Activated CD8-positive, alpha-beta T cell treated with anti-CD3 and anti-CD28 coated beads for 36 hours (primary cell): Measurements from ENCODE around the gene MTA2. TPM values are rescaled to one million over a fixed set of nuclear protein-coding genes. Genes with fewer than 3 reads are reported as not detected.
A peak's percentile ranks its signal among the peaks of the same experiment; 100 is the strongest.
"Not testable (repeated sequence)": the region's sequence is repeated elsewhere in the genome, so short reads cannot be mapped to it uniquely, and the experiment has no call there.

Source experiments
- ATAC-seq: fragments of 200-7000 bp; cut with Tn5 transposase; one replicate; pipeline ENCODE4 v1.10.0; 2021; ENCODE audit warnings: mild to moderate bottlenecking, moderate library complexity
- CTCF ChIA-PET: fragments of 350-600 bp; sonication (Branson Sonifier 250); formaldehyde crosslinking; loops from one replicate; lab custom pipeline; 2021; ENCODE audit warnings: antibody characterized with exemption; lab: Charles Lee
- POLR2A ChIA-PET: fragments of 350-600 bp; sonication (Branson Sonifier 250); formaldehyde crosslinking; loops from one replicate; lab custom pipeline; 2021; ENCODE audit warnings: antibody characterized with exemption; lab: Charles Lee
- DNase-seq: peaks from one replicate; pipeline ENCODE4 v3.0.0-alpha.2; 2020
- H3K27ac Mint-ChIP-seq: one replicate; pipeline ENCODE4 v1.8.0; 2021; ENCODE audit warnings: mild to moderate bottlenecking, mixed read lengths
- H3K27me3 Mint-ChIP-seq: one replicate; pipeline ENCODE4 v1.8.0; 2021; ENCODE audit warnings: mixed read lengths
- H3K36me3 Mint-ChIP-seq: one replicate; pipeline ENCODE4 v1.8.0; 2021; ENCODE audit warnings: low read depth, mixed read lengths
- H3K4me1 Mint-ChIP-seq: one replicate; pipeline ENCODE4 v1.8.0; 2021; ENCODE audit warnings: low read depth, mixed read lengths
- H3K4me3 Mint-ChIP-seq: one replicate; pipeline ENCODE4 v1.8.0; 2021; ENCODE audit warnings: mild to moderate bottlenecking, moderate library complexity, mixed read lengths
- H3K9me3 Mint-ChIP-seq: one replicate; pipeline ENCODE4 v1.8.0; 2021; ENCODE audit warnings: mixed read lengths
- CTCF ChIP-seq: fragments of 200-600 bp; IDR thresholded peaks from one replicate; pipeline ENCODE4 v1.8.0; 2022; ENCODE audit warnings: antibody characterized with exemption, mild to moderate bottlenecking
- intact Hi-C: fragments of 100-400 bp; cut with micrococcal nuclease; formaldehyde crosslinking; loops from one replicate; pipeline ENCODE4 v1.10.0; 2022
- total RNA-seq, 2 experiments: library from RNA; stranded (reverse); gene quantifications; one replicate each; pipeline ENCODE4 v1.2.3, GENCODE V29; 2021

The MTA2 gene
- total RNA-seq, 2 experiments from 2014 or later: 159 to 164 TPM

- Mint-ChIP-seq H3K36me3 (peaks cover 34% of the 10 kb centered on the region), H3K4me1 (peaks cover 24% of the 10 kb centered on the region), H3K9me3 (no peaks in the 10 kb centered on the region), H3K27ac (peak within 1 kb of the TSS; percentile 91), H3K4me3 (peak within 1 kb of the TSS; percentile 88), H3K27me3 (no peaks in the 10 kb centered on the region)
- intact Hi-C loops: no loop called here
- TF ChIP-seq CTCF: no peak
- ChIA-PET CTCF (interaction anchor here (0.6 to 3.9 kb wide), 7 partner anchors 10 to 72 kb away, joined by 3 to 26 read pairs (median 4); partner anchors contain the start of genes EML3, MTA2 and ROM1), POLR2A (interaction anchor here (0.7 to 5.1 kb wide), 23 partner anchors 10 to 233 kb away, joined by 3 to 48 read pairs (median 5); partner anchors contain the start of genes C11orf98, CSKMT, EML3 and GANAB)
- peak; percentile 98 for DNase-seq
- ATAC-seq: peak; percentile 94
Measured at GRCh38 chr11:62621567-62622470, 20.2 kb upstream of the MTA2 start, which contains the start of gene B3GAT3. Gene B3GAT3 (minus strand): TSS chr11:62621986. CDS start chr11:62621947, 39 bp downstream.

GRCh38 chr11:62621027-62621566 lies 19.4 kb upstream of the MTA2 start:
- peak overlapping the region; percentile 91 for H3K27ac Mint-ChIP-seq
- no peaks in the 10 kb centered on the region for H3K9me3 Mint-ChIP-seq
- H3K4me3 Mint-ChIP-seq: peak overlapping the region; percentile 88
- H3K36me3 Mint-ChIP-seq: peaks cover 39% of the 10 kb centered on the region
- DNase-seq (no peak), ATAC-seq (no peak)
- intact Hi-C loops: no loop called here
- CTCF ChIA-PET: interaction anchor here (1.0 to 3.9 kb wide), 6 partner anchors 9 to 73 kb away, joined by 3 to 26 read pairs (median 4); partner anchors contain the start of genes EML3 and ROM1
- POLR2A ChIA-PET: interaction anchor here (0.7 to 5.1 kb wide), 20 partner anchors 9 to 220 kb away, joined by 3 to 48 read pairs (median 6); partner anchors contain the start of genes C11orf98, CSKMT, EML3 and GANAB
- no peaks in the 10 kb centered on the region for H3K27me3 Mint-ChIP-seq
- TF ChIP-seq CTCF: no peak
- H3K4me1 Mint-ChIP-seq: peaks cover 24% of the 10 kb centered on the region

GRCh38 chr11:62616957-62617356 lies 15.3 kb upstream of the MTA2 start:
- ATAC-seq, intact Hi-C loops, DNase-seq, H3K9me3 Mint-ChIP-seq, H3K27me3 Mint-ChIP-seq, H3K27ac Mint-ChIP-seq, H3K4me3 Mint-ChIP-seq: not testable (repeated sequence)
- CTCF ChIA-PET: interaction anchor here (1.0 kb wide), 1 partner anchor 25 kb away, joined by 3 read pairs; the partner anchor contains the start of gene TUT1
- H3K36me3 Mint-ChIP-seq: peaks cover 34% of the 10 kb centered on the region
- H3K4me1 Mint-ChIP-seq: peaks cover 35% of the 10 kb centered on the region
- POLR2A ChIA-PET: interaction anchor here (0.7 to 1.4 kb wide), 5 partner anchors 12 to 224 kb away, joined by 3 to 5 read pairs (median 5); partner anchors contain the start of genes C11orf98, CSKMT and TUT1

- Mint-ChIP-seq H3K9me3 (no peaks in the 10 kb centered on the region), H3K27ac (no peak overlapping the region), H3K4me1 (peaks cover 37% of the 10 kb centered on the region), H3K36me3 (peaks cover 36% of the 10 kb centered on the region), H3K27me3 (no peaks in the 10 kb centered on the region), H3K4me3 (no peak overlapping the region)
- POLR2A ChIA-PET: interaction anchor here (1.2 kb wide), 1 partner anchor 15 kb away, joined by 3 read pairs; no protein-coding TSS in a partner anchor
- ATAC-seq (no peak), DNase-seq (no peak)
- CTCF ChIA-PET: interaction anchor here (1.1 kb wide), 1 partner anchor 24 kb away, joined by 3 read pairs; the partner anchor contains the start of gene TUT1
- no peak for TF ChIP-seq CTCF
- intact Hi-C loops: no loop called here
Measured at GRCh38 chr11:62615521-62615920, 13.9 kb upstream of the MTA2 start.

- peaks cover 42% of the 10 kb centered on the region for H3K36me3 Mint-ChIP-seq
- peaks cover 39% of the 10 kb centered on the region for H3K4me1 Mint-ChIP-seq
- H3K27me3 Mint-ChIP-seq: no peaks in the 10 kb centered on the region
- CTCF ChIA-PET: interaction anchor here (1.4 to 3.7 kb wide), 3 partner anchors 13 to 94 kb away, joined by 3 to 24 read pairs (median 20); partner anchors contain the start of genes BSCL2, GNG3, MTA2 and TUT1
- no peaks in the 10 kb centered on the region for H3K9me3 Mint-ChIP-seq
- ATAC-seq (peak; percentile 18), DNase-seq (peak; percentile 68)
- peak overlapping the region; percentile 71 for H3K27ac Mint-ChIP-seq
- POLR2A ChIA-PET: interaction anchor here (1.4 to 6.9 kb wide), 4 partner anchors 8 to 57 kb away, joined by 9 to 87 read pairs (median 48); partner anchors contain the start of genes B3GAT3, LBHD1, MTA2 and TUT1
- no peak for TF ChIP-seq CTCF
- intact Hi-C loops: loop anchor here (5.0 kb wide), 1 partner anchor 33 kb away; the partner anchor contains the start of gene GANAB
- no peak overlapping the region for H3K4me3 Mint-ChIP-seq
Measured at GRCh38 chr11:62614275-62614674, 12.6 kb upstream of the MTA2 start.
